Middle frontal gyrus (tissue), 1 donor: ENCODE measurements around the gene PF4V1.
"Not testable (repeated sequence)": the region's sequence is repeated elsewhere in the genome, so short reads cannot be mapped to it uniquely, and the experiment has no call there.

Experiments
- DNase-seq: peaks from one replicate; pipeline ENCODE4 v3.0.0-alpha.2; 2015; ENCODE audit warnings: low spot score; ENCODE audit errors: extremely low spot score

The PF4V1 gene

DNA sequence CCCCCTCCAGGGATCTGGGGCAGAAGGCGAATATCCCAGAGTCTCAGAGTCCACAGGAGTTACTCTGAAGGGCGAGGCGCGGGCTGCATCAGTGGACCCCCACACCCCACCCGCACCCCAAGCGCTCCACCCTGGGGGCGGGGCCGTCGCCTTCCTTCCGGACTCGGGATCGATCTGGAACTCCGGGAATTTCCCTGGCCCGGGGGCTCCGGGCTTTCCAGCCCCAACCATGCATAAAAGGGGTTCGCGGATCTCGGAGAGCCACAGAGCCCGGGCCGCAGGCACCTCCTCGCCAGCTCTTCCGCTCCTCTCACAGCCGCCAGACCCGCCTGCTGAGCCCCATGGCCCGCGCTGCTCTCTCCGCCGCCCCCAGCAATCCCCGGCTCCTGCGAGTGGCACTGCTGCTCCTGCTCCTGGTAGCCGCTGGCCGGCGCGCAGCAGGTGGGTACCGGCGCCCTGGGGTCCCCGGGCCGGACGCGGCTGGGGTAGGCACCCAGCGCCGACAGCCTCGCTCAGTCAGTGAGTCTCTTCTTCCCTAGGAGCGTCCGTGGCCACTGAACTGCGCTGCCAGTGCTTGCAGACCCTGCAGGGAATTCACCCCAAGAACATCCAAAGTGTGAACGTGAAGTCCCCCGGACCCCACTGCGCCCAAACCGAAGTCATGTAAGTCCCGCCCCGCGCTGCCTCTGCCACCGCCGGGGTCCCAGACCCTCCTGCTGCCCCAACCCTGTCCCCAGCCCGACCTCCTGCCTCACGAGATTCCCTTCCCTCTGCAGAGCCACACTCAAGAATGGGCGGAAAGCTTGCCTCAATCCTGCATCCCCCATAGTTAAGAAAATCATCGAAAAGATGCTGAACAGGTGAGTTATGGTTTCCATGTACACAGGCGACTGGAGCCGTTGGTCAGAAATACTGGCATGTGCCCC lies 16.3 kb downstream of the PF4V1 start, which contains the start of gene CXCL1:
TSS of gene CXCL1 (plus strand) at position 264 of the 926 bp plus-strand sequence. CDS start at position 342, 78 bp downstream.
- DNase-seq: no peak

DNA sequence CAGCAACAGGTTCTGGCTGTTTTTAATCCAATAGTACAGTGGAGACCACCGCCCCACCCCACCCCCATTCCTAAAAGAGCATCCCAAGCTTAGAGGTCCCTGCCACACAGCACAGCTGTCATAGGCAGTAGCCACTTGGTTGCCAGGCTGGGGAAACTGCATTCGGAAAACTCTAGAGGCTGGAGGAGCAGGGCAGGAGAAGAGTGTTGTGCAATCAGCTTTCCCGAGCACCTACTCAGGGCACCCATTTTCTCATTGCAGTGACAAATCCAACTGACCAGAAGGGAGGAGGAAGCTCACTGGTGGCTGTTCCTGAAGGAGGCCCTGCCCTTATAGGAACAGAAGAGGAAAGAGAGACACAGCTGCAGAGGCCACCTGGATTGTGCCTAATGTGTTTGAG lies 17.2 kb downstream of the PF4V1 start:
- DNase-seq: no peak

DNA sequence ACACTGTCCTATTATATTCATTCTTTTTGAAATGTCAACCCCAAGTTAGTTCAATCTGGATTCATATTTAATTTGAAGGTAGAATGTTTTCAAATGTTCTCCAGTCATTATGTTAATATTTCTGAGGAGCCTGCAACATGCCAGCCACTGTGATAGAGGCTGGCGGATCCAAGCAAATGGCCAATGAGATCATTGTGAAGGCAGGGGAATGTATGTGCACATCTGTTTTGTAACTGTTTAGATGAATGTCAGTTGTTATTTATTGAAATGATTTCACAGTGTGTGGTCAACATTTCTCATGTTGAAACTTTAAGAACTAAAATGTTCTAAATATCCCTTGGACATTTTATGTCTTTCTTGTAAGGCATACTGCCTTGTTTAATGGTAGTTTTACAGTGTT lies 17.7 kb downstream of the PF4V1 start:
- DNase-seq: no peak

DNA sequence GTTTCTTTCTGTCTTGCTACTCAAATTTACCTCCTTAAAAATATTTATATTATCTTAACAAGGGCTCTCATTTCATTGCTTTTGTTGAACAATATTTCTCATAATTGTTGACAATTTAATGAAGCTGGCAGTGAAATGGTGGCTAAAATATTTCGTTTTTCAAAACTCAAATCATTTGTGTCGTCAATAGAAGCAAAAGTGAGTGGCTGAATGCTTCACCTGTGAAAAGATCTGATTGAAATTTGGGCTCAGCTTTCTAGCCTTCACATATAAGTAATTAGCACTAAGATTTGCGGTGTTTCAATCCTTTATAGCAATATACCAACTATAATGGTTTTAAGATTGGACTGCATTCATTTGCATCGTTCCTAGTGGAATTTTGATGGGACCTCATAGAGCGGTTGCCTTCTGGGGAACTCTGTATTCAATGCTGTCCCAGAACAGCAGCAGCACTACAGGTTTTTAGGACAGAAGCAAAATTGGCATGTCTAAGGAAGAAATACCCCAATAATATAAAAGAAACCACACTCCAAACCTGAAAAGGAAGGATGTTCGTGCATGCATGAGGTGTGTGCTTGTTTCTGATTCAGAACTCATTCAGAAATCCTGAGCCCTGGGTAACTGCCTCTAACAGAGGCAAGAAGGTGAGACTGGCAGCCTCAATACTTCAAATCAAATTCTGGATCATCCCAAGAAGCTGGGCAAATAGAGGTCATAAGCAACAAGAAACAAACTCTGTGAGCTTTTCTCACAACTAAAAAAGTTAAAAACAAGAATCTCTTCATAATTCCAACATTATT lies 18.6 kb downstream of the PF4V1 start:
- DNase-seq: no peak

DNA sequence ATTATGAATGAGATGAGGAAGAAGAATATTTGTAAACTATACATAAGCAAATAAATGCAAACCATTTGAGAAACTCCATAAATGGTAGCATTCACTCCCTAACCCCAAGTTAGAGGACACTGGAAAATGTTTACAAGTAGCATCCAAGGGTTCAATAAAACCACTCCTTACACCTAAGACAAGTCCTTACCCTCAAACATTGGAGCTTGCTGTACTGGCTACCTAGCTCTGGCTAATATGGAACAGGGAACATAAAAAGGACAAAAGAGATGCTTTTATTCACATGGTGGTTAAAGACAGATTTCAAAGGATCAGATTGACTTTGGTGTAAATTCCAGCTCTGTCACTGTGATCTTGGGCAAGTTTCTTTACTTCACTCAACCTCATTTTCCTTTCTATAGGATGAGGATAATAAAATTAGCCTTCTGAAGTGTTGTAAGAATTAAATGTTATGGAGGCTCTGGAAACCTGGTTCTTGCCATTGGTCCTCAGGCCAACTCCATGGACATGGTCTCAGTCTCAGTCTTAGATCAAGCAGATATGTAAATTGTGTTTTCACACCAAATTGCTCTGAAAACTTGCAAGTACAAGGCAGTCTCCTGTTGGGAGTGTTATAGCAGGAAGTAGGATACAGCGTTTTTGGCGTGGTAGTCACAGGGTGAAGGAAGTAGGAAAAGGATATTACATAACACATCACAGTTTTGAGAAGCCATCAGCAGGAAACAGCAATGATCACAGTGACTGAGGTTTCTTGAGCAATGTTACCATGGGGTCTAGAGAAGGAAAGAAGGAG lies 19.4 kb downstream of the PF4V1 start:
- DNase-seq: no peak

DNA sequence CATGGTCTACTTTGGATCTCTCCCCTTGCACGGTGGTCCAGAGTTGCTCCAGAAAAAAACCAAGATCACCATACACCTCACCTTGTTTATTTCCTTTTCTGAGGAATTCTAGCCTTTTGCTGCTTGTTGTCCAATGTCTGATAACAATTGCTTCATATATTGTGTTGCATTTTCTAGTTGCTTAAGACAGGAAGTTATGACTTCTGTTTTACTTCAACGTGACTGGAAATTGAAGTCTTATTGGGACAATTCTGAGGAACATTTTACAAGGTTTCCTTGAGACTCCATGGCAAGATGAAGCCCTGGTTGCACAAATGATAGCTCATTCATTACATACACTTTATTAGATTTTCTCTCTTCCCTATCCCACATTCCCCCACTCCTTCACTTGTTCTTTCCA lies 21.3 kb downstream of the PF4V1 start:
- no peak for DNase-seq

DNA sequence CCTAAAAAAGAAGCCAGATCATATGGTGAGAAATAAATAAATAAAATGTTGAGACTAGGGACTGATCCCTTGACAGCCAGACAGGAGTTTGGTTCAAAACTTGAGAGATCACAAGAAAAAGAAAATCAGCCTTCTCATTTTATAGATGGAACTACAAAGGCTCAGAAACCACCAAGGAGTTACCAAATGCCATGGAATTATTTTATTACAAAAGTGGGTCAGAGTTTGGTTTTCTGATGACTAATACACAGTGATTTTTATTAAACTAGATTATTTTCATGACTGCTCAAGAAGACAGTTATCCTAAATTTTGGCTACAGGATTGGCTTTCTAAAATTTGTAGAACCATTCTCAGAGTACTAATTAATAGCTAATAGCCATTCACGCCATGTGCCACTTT lies 22.3 kb downstream of the PF4V1 start:
- DNase-seq: no peak

DNA sequence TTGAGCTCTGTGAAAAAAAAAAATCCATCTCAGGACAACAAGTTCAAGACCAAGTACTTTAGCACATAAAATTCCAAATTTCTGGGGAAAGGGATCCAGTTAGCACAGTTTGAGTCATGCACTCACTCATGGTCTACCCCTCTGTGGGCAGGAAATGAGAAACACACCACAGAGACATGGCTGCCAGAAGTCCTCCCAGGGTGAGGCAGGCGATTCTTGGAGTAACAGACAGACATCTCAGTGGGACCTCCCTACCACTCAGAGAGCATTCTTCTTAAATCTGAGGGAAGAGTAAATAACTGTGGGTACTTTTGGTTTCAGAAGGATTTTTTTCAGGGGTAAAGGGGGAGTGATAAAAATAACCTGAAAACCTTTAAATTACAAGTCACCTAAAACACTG lies 30.2 kb downstream of the PF4V1 start:
- no peak for DNase-seq

DNA sequence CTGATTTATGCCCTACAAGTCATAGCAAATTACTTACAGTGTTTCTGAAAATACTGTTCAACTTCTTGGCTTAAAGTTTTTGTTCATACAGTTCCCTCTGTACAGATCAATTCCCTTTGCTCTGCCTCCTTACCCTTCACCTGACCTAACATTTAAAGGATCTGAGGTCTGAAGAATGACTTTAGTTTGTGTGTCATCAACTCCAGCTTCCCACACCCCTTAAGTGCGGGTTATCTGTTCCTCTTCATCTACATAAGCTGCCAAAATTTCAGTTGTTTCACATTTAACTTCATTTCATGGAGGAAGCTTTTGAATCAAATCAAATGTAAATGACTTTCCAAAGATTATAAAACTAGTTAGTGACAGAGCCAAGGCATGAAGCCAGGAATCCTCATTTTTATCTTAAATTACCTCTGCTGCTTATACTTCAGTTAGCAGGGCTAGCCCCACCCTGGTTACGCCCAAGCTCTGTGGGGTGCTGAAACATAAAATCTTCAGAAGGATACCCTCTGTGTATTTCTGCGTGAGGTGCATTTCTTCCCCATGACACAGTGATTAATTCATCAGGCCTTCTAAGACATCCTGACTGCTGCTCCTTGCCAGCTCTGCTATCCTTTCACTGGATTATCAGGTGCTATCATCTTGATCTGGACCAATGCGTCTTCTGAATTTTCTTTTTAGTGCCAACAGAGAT lies 32.6 kb downstream of the PF4V1 start:
- no peak for DNase-seq

DNA sequence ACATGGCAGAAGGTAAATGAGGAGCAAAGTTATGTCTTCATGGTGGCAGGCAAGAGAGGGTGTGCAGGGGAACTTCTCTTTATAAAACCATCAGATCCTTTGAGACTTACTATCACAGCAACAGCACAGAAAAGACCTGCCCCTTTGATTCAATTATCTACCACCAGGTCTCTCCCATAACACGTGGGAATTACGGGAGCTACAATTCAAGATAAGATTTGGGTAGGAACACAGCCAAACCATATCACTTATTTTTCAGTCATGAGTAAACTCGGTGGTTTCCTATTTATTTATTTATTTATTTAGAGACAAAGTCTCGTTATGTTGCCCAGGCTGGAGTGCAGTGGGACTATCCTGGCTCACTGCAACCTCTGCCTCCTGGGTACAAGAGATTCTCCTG lies 38.2 kb downstream of the PF4V1 start:
- no peak for DNase-seq

DNA sequence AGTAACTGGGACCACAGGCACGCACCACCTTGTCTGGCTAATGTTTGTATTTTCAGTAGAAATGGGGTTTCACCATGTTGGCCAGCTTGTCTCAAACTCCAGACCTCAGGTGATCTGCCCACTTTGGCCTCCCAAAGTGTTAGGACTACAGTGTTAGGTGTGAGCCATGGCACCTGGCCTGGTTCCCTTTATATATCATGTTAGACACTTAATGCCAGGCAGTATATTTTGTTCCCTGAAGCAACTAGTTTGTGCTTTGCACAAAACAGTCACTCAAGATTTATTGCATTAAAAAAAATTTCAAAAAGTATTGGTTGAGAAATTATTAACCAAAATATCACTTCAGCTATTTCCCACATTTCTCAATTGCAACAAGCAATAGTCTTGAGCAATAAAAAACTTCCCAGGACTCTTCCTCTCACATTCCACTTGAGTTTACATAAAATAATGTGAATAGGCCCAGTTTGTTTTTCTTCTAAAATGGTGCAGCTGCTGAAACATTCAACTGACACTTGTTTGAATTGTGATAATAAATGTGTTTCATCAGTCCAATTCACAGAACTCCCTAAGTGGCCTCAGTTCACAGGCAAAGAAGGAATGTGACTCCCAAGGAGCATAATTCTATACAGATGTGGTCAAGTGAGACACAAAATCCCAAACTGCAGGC lies 38.8 kb downstream of the PF4V1 start:
- DNase-seq: no peak

DNA sequence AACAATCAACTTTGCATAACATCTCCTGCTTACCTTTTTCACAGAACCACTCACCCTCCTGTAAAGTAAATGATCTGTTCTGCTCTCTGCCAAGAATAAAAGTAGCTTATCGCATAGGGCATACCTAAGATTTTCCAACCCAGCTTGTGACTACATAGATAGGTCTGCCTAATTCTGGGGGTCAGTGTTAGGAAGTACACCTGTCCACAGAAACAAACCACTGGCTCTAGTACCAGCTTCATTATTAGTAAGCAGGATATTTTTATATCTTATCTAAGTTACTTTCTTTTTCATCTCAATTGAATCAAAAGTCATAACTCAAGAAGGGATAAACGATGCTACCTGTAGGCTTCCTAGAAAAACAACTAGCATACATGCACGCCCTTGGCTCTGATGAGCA lies 39.9 kb downstream of the PF4V1 start:
- no peak for DNase-seq

DNA sequence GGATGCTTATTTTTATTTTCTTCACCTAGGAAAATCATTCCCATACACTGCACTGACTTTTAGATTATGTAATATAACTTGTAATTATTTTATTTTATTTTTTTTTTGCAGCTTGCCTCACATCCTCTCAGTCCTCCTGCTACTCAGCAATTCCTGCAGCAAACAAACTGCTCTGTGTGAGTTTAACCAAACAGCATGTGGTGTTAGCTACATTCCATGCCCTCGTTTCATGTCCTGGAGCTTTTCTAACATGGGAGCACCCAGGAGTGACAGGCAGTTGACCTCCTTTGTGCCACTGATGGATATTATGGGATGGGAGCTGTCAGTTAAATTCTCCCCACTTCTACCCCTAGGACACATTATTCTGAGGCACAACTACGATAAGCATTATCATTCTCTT lies 40.9 kb downstream of the PF4V1 start:
- DNase-seq: no peak

DNA sequence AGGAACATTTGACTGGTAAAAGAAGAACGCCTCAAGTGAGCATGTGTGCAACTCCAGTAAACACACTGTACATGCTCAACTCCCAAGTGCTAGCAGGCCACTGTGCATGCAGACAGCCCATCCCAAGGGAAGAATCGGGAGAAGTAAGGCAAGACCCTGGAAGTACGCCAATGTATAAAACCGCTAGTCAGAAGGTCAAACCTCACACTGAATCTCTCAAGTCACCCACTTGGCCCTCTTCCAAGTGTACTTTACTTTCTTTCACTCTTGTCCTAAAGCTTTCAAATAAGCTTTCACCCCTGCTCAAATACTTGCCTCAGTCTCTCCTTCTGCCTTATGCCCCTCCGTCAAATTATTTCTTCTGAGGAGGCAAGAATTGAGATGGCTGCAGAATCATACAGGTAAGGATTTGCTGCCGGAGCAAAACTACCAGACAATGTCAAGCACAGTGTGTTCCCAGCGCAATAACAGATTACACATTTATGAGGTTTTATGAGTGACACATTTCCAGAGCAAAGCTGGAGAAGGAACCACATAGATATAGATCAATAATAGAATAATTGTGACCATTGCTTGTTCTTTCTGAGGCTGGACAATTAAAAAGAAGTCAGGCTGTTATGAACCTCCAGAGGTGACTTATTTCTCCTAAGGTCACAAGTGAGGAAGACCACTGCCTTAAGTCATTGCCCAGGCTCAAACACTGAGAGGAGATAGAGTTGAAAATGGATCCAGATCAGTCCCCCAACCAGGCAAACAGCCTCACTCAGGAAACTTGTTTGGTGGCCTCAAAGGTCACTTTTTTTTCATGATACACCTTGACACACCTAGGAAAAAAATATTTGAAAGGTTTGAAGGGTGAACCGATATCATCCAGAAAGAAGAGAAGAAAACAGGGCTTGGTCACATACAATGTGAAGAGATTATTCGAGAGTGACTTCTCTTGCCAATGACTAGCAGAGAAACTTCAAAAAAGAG lies 42.4 kb downstream of the PF4V1 start:
- DNase-seq: no peak

DNA sequence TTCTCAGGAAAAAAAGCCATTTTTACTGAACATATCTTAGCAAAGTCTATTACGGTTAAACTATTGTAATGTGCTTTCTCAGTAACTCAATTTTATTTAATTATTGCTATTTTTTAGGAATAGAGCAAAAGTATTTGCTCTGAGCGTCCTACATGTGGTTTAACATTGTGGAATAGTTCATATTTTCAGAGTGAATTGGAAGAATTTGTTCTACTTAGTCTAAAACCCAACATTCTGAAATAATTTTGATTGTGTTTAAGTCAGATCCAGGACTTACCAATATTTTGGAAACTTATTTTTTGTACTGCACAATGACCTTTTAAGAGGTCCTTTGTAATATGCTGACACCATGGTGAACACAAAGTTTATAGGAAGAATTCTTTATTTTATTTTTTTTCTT lies 43.3 kb downstream of the PF4V1 start:
- DNase-seq: no peak

DNA sequence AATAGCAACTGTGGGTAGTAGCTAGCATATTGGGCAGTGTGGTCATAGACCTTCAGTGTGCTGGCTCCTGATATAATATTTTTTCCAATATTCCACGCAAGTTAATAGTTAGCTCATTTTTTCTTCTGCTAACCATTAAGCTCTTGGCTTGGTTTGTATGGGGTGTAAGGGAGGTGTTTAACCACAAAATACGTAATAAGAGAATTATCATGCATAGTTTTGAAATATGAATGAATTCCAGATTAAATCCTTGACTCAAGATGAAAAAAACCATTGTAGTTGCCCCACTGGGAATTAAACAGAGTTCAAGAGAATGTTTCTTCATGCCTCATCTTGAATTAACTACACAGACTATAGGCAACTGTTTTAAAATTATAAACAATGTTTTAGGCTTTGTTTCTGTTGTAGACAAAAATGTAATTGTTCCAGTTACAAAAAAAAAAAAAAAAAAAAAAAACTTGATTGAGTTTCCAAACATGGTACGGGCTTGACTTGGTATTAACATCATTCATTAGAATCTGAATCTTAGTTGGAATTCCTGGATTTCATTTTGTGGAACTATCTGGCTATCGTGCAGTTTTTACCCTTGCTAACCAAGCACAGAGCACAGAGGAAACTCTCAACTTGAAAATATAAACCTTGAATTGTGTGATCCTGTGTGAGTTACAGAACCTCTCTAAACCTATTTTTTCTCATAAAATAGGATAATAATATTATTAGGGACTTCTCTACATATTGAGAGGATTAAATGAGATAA lies 44.5 kb downstream of the PF4V1 start:
- no peak for DNase-seq

DNA sequence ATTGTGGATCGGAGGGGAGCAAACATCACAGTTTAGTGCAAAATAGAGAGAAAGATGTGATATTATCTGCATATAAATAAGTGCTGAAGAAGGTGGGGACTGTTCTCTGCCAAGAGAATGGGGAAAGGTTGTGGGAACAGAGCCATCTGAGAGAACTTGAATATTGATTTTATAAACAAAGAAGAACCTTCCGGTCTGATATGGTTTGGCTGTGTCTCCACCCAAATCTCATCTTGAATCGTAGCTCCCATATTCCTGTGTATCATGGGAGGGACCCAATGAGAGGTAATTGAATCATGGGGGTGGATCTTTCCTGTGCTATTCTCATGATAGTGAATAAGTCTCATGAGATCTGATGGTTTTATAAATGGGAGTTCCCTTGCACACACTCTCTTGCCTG lies 46.2 kb downstream of the PF4V1 start:
- not testable (repeated sequence) for DNase-seq

DNA sequence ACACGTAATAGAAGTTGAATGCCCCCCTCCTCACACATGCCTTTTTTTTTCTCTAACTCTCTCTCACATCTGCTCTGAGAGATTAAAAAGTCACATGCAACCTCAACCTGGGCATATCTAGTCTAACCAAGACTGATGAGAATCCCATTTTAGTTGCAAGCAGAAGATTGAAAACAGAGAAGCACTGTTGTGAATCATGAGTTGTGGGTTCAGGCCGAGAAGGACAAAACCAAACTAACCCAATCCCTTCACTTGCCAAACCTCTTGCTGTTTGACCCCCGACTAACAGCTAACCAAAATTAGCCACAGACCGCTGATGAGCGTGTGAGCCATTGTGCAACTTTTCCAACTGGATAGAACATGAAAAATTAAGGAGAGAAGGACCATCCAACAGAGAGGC lies 47.9 kb downstream of the PF4V1 start:
- no peak for DNase-seq
